ENCODE results near the gene RANBP10. TPM values are rescaled to one million over a fixed set of nuclear protein-coding genes. Genes with fewer than 3 reads are reported as not detected.
A peak's percentile ranks its signal among the peaks of the same experiment; 100 is the strongest.

Gene RANBP10
- total and polyA plus RNA-seq, 9 of the 15 experiments (the other 6 are each of a cell fraction or from before 2014, with no cell fraction given), result 0.61 to 19.3 (median 5.9) TPM

DNA sequence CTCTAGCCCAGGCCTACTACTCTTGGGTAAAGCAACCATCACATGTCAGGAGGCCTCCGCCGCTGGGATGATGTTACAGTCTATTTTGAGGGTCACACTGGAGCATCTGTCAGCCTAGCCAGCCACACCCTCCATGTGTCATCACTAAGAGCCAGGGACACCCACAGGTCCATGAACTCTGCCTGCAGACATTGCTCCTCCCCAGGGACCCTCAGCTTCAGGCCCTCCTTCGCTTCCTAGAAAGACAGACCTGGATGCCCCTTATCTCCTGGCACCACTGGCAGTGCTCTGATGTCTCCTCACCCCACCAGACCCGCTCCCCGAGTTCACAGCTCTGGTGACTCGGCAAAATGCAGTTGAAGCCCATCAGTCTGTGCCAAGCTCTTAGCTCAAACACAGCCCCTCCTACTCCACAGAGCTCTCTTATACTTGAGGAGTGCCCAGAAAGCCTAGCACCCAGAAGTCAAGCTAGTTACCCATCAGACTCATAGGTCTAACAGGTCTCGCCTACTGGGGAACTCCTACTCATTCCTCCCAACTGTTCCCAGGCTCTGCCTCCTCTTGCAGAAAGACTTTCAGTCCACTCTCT is 5.9 kb downstream of the RANBP10 start:
- 52% methylated on average over 7 of the region's 7 CpGs for WGBS (ENCODE audit: insufficient coverage, low coverage, missing lambda C conversion rate)
- H3K27ac ChIP-seq (ENCODE audit: extremely low read depth, low read depth, low read length), result peak overlapping the region; percentile 49
- in situ Hi-C loops (cut with MboI), result no loop called here
- TF ChIP-seq KHSRP (IDR thresholded peaks at IDR 0.05), result no peak
- no peak for TF ChIP-seq NR2C2 (CRISPR knock-in tag; IDR thresholded peaks at IDR 0.05)
- TF ChIP-seq NR2C2 (tag; IDR thresholded peaks at IDR 0.05), result 0 out of 2 replicates have a peak, but pooled peaks have one; percentile 21
- TF ChIP-seq NR3C1 (CRISPR knock-in tag; IDR thresholded peaks at IDR 0.05), result no peak
- no peak for TF ChIP-seq ADNP (tag; IDR thresholded peaks at IDR 0.05)
- TF ChIP-seq, protein P1, sequence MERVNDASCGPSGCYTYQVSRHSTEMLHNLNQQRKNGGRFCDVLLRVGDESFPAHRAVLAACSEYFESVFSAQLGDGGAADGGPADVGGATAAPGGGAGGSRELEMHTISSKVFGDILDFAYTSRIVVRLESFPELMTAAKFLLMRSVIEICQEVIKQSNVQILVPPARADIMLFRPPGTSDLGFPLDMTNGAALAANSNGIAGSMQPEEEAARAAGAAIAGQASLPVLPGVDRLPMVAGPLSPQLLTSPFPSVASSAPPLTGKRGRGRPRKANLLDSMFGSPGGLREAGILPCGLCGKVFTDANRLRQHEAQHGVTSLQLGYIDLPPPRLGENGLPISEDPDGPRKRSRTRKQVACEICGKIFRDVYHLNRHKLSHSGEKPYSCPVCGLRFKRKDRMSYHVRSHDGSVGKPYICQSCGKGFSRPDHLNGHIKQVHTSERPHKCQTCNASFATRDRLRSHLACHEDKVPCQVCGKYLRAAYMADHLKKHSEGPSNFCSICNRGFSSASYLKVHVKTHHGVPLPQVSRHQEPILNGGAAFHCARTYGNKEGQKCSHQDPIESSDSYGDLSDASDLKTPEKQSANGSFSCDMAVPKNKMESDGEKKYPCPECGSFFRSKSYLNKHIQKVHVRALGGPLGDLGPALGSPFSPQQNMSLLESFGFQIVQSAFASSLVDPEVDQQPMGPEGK (CRISPR knock-in tag; IDR thresholded peaks at IDR 0.05; ENCODE audit: borderline replicate concordance), result no peak
- TF ChIP-seq, protein P2, sequence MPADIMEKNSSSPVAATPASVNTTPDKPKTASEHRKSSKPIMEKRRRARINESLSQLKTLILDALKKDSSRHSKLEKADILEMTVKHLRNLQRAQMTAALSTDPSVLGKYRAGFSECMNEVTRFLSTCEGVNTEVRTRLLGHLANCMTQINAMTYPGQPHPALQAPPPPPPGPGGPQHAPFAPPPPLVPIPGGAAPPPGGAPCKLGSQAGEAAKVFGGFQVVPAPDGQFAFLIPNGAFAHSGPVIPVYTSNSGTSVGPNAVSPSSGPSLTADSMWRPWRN (IDR thresholded peaks at IDR 0.05; ENCODE audit: low read depth), result no peak
- TF ChIP-seq CAMTA2 (CRISPR knock-in tag; conservative IDR thresholded peaks at IDR 0.05), result no peak
- TF ChIP-seq DIDO1 (tag; IDR thresholded peaks at IDR 0.05; ENCODE audit: low read depth), result no peak
- TF ChIP-seq, protein P3, sequence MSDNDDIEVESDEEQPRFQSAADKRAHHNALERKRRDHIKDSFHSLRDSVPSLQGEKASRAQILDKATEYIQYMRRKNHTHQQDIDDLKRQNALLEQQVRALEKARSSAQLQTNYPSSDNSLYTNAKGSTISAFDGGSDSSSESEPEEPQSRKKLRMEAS (CRISPR knock-in tag; IDR thresholded peaks at IDR 0.05), result peak; percentile 47
- TF ChIP-seq ZNF316 (IDR thresholded peaks at IDR 0.05), result peak; percentile 36
- TF ChIP-seq, protein P4, sequence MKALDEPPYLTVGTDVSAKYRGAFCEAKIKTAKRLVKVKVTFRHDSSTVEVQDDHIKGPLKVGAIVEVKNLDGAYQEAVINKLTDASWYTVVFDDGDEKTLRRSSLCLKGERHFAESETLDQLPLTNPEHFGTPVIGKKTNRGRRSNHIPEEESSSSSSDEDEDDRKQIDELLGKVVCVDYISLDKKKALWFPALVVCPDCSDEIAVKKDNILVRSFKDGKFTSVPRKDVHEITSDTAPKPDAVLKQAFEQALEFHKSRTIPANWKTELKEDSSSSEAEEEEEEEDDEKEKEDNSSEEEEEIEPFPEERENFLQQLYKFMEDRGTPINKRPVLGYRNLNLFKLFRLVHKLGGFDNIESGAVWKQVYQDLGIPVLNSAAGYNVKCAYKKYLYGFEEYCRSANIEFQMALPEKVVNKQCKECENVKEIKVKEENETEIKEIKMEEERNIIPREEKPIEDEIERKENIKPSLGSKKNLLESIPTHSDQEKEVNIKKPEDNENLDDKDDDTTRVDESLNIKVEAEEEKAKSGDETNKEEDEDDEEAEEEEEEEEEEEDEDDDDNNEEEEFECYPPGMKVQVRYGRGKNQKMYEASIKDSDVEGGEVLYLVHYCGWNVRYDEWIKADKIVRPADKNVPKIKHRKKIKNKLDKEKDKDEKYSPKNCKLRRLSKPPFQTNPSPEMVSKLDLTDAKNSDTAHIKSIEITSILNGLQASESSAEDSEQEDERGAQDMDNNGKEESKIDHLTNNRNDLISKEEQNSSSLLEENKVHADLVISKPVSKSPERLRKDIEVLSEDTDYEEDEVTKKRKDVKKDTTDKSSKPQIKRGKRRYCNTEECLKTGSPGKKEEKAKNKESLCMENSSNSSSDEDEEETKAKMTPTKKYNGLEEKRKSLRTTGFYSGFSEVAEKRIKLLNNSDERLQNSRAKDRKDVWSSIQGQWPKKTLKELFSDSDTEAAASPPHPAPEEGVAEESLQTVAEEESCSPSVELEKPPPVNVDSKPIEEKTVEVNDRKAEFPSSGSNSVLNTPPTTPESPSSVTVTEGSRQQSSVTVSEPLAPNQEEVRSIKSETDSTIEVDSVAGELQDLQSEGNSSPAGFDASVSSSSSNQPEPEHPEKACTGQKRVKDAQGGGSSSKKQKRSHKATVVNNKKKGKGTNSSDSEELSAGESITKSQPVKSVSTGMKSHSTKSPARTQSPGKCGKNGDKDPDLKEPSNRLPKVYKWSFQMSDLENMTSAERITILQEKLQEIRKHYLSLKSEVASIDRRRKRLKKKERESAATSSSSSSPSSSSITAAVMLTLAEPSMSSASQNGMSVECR (CRISPR knock-in tag; IDR thresholded peaks at IDR 0.05), result no peak
- TF ChIP-seq, protein P5, sequence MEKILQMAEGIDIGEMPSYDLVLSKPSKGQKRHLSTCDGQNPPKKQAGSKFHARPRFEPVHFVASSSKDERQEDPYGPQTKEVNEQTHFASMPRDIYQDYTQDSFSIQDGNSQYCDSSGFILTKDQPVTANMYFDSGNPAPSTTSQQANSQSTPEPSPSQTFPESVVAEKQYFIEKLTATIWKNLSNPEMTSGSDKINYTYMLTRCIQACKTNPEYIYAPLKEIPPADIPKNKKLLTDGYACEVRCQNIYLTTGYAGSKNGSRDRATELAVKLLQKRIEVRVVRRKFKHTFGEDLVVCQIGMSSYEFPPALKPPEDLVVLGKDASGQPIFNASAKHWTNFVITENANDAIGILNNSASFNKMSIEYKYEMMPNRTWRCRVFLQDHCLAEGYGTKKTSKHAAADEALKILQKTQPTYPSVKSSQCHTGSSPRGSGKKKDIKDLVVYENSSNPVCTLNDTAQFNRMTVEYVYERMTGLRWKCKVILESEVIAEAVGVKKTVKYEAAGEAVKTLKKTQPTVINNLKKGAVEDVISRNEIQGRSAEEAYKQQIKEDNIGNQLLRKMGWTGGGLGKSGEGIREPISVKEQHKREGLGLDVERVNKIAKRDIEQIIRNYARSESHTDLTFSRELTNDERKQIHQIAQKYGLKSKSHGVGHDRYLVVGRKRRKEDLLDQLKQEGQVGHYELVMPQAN (IDR thresholded peaks at IDR 0.05; ENCODE audit: borderline replicate concordance), result no peak

More for the DNA sequence above, 5.9 kb downstream of the RANBP10 start:
- no peak overlapping the region for H2AFZ ChIP-seq (ENCODE audit: low read depth, low read length)
- H3K79me2 ChIP-seq (ENCODE audit: control insufficient read depth, insufficient read depth, low read length), result peaks cover 56% of the 10 kb centered on the region
- intact Hi-C loops (cut with micrococcal nuclease), result no loop called here
- peaks cover 20 to 28% of the 10 kb centered on the region in 2 experiments for H3K4me1 ChIP-seq (replicated peaks in 1 of 2; ENCODE audit: control insufficient read depth in 2 of 2, insufficient read depth in 2 of 2, low read length in 2 of 2)
- DNase-seq (ENCODE audit: extremely low read depth in 1 of 4, low spot score in 3 of 4), result peak in 3 of 4 experiments; percentile 35 to 64 (median 44)
- peaks cover 58% of the 10 kb centered on the region; the same call in 2 of the 3 replicates for H3K36me3 ChIP-seq (ENCODE audit: control insufficient read depth, insufficient read depth, low read length)
- no peaks in the 10 kb centered on the region for H3K9me1 ChIP-seq (ENCODE audit: control insufficient read depth, insufficient read depth, low read length)
- no peaks in the 10 kb centered on the region for H3K27me3 ChIP-seq (ENCODE audit: control insufficient read depth in 2 of 2, insufficient read depth in 2 of 2, low read length in 2 of 2)
- peak; percentile 66 for FAIRE-seq
- H3K4me3 ChIP-seq, result no peak overlapping the region
- H3K9me3 ChIP-seq (replicated peaks; ENCODE audit: control insufficient read depth, insufficient read depth, low read depth, low read length), result no peaks in the 10 kb centered on the region
- H3K9ac ChIP-seq (ENCODE audit: insufficient read depth in 1 of 2, low read depth in 2 of 2, low read length in 2 of 2), result peak overlapping the region in 1 of 2 experiments; percentile 85; a peak in 2 of 4 replicates
- 0 out of 2 replicates have a peak, but pooled peaks cover 9% of the 10 kb centered on the region for H4K20me1 ChIP-seq (replicated peaks; ENCODE audit: control insufficient read depth, insufficient read depth, low read length)
- CTCF ChIA-PET (ENCODE audit: low intra/inter-chr PET ratio), result no interaction called here
- peak overlapping the region; percentile 39; the same call in 1 of the 2 replicates for H3K4me2 ChIP-seq (ENCODE audit: insufficient read depth, low read length)
- POLR2A ChIA-PET, result interaction anchor here (0.5 to 1.8 kb wide), 5 partner anchors 20 to 160 kb away, joined by 3 to 5 read pairs (median 3); partner anchors contain the start of gene NUTF2
- no TSS peak for BruUV-seq (replicated peaks)
- peak; percentile 71 for ATAC-seq
